HG02571 (cell line): Measurements from ENCODE around the gene ERBB4.

Experiments
- ATAC-seq: cut with Tn5 transposase; IDR thresholded peaks from one replicate; pipeline ENCODE4 v1.9.1; 2021; ENCODE audit warnings: mild to moderate bottlenecking, moderate library complexity; ENCODE audit not compliant: unreplicated experiment

ERBB4 gene

DNA sequence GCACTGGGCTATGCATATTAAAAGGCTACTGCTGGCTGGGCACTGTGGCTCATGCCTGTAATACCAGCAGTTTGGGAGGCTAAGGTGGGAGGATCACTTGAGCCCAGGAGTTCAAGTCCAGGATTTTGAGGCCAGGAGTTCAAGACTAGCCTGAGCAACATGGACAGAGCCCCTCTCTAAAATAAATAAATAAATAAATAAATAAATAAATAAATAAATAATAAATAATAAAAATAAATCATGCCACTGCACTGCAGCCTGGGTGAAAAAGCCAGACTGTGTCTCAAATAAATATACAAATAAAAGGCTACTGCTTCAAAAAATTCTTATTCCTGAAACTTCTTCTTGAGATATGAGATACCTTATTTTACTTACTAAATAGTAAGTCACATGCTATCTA is 439.6 kb downstream of the ERBB4 start:
- no peak for ATAC-seq

DNA sequence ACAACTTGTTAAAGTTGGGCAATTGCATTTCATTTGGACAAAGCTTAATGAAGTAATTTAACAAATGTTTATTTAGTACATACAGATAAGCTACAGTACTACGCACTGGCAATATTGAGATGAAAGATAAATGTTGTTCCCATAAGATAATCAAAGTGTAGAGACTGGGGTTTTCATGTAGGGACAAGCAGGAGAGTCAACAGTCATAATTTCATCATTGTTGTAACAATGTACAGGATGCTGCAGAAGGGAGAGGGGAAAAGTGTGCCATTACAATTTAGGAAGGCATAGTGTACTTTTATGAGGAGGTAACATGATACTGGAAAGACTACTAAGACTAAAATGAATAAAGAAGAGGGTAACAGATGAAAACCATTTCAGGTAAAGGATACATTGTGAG is 441.6 kb downstream of the ERBB4 start:
- no peak for ATAC-seq

DNA sequence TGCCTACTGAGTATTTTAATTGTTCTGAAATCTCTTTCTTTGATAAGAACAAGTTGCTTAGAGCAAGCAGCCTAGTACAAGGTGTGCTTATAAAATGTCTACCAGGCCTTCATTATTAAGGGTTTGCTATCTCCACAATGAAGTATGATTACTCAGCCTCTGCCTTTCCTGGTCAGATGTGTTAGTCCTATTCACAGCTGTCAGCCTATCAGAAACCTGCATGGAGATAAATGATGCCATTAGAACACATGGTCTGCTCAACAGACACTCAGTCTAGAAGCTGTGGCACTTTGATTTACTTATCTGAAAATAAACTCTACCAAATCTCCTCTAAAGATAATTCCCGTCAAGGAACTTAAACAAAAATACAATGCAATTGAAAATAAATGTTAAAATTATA is 448.7 kb downstream of the ERBB4 start:
- no peak for ATAC-seq

GRCh38 chr2:212088353-212088752 is 450.2 kb downstream of the ERBB4 start:
- no peak for ATAC-seq

- no peak for ATAC-seq
Measured at GRCh38 chr2:212083492-212083891, 455.1 kb downstream of the ERBB4 start.

GRCh38 chr2:212078103-212078502 is 460.5 kb downstream of the ERBB4 start:
- peak; percentile 65 for ATAC-seq

GRCh38 chr2:212076456-212076855 is 462.1 kb downstream of the ERBB4 start:
- no peak for ATAC-seq

GRCh38 chr2:212073360-212073759 is 465.2 kb downstream of the ERBB4 start:
- ATAC-seq: no peak

DNA sequence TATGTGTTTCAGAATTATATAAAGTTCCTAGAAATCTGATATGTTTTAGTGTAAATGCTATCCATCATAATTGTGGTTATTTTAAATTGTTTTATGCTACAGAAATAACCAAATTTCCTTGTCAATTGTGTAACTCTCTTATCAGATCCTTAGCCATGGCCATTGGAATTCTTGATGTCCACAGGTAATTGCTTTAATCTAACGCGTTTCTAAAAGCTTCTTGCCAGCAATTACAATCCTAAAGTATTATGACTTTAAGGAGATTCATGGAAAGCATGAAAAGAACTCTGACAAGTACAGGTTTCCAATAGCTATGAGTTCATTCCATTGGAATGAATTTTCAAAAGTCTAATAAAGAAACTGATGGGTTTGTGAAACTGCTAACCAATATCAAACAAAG is 472.1 kb downstream of the ERBB4 start:
- no peak for ATAC-seq

GRCh38 chr2:212064318-212064717 is 474.3 kb downstream of the ERBB4 start:
- no peak for ATAC-seq

DNA sequence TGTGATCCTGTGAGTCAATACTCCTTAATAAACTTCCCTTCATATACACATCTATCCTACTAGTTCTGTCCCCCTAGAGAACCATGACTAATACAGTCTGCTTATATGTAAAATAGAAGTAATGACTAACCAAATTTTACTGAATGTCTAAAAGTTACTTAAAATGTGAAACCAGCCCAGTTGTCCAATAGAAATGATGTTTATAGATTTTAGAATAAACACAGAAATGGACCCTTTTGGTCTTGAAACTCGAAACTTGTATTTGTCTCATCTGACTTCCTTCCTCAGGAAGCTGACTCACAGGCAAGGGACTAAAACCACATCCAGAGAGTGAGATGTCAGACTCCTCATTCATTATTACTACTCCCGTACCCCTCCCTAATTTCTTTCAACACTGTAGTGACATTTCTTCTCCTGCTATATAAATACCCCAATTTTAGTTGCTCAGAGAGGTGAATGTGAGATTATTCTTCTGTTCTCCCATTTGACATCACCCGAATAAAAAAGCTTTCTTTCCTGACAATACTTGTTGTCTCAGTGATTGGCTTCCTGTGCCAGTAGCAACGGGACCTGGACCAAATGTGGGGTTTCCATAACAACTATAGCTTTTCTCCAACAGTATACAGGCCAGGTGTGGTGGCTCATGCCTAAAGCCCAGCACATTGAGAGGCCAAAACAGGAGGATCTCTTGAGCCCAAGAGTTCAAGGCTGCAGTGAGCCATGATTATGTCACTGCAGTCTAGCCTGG is 486.0 kb downstream of the ERBB4 start:
- no peak for ATAC-seq

- no peak for ATAC-seq
Measured at GRCh38 chr2:212050871-212051270, 487.7 kb downstream of the ERBB4 start.

DNA sequence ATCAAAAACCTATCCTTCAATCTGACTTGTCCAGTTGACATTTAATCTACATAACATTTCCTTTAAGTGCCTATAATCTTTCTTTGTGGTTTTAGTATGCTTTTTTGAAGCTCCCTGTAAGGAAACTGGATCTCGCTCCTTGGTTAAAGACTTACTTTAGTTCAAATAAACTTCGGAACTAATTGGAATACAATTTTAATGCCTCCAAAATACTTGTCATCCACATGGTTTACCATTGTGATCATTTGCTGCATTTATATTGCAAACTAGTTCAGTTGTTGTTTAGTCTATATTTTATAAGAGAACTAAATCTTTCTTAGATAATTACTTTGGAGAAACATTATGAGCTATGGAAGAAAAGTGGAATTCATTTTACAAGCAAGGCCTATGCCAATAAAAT is 496.0 kb downstream of the ERBB4 start:
- ATAC-seq: no peak

DNA sequence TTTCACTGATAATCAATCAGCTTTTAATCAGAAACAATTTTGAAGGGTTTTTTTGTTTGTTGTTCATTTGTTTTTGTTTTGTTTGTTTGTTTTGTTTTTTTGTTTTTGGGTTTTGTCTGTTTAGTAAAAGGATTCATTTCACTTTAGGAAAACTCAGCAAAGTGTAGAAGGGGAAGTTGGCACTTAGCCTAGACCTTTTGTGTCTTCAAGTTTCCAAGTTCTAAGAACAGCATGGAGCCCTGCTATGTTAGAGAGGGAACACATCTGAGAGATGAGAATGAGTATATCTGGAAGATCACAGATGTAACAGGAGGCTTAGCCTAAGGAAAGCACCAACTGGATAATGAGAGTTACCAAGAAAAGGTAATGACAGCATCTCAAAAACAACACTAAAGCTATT is 501.5 kb downstream of the ERBB4 start:
- no peak for ATAC-seq

DNA sequence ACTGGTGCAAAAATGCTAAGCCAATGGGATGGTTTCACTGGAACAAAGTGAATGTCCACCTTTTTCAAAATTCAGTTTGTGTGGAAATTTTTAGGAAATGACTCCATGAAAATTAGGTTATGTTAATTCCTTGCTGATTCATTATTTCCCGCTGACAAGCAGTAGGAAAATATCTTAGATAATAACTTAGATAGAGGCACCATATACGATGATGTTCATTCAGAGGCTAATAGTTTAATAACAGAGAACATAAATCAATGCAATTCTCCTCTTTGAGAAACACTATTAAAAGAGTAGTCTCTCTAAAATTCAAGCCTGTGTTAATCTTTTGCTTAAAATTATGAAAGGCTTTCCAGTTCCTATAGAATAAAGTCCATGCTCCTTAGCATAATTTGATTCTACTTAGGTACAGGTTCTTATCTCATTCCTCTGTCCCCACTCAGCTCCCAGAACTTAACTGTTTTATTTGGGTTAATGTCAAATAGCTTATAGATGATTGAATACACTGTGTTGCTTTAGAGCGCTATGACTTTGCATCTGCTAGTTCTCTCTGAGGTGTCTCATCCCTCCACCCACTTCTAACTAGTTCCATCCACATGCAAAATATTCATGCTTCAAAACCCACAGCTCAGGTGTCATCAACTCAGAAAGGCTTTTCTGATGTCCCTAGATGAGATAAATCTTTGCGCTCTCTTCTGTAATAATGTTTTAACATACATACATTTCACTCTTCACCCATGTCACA is 503.6 kb downstream of the ERBB4 start:
- ATAC-seq: no peak

GRCh38 chr2:212033888-212034287 is 504.7 kb downstream of the ERBB4 start:
- ATAC-seq: no peak

- no peak for ATAC-seq
Measured at GRCh38 chr2:212032536-212033219, 505.9 kb downstream of the ERBB4 start.

DNA sequence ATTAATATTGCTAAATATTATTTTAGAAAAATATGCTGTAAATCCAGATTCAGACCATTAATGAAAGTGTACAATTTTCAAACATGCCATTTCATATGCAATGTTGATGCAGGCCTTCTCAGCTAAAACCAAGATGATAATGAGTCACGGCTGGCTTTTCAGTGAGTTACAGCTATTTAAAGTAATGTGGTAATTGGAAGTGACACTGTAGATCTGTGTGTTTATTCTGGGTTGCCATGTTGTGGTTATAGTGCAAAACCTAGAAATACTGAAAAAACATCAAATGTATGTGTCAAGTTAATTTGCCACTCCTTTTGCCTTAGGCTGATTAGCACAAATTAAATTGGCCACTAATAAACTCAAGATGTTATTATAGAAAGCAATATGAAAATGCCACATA is 506.6 kb downstream of the ERBB4 start:
- no peak for ATAC-seq

DNA sequence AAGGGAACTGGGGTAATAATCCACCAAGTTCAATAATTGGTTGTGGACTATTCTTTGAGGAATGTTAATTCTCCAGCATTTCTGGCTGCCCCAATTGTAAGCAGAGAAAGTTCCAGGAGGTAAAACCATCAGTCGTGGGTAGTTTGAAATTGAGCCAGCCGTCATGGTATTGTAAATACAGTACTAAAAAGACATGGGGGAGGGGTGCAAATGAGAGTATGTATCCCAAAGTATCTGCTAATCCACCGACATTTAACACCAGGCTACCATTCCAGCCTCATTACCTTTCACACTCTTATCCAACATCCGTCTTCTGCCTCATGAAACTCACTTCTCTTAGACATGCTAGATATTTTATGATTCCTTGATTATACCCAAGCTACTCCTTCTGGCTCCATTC is 507.9 kb downstream of the ERBB4 start:
- no peak for ATAC-seq

GRCh38 chr2:212028798-212029394 is 509.7 kb downstream of the ERBB4 start:
- no peak for ATAC-seq
